ENCODE measurements around the gene USF2. TPM values are rescaled to one million over a fixed set of nuclear protein-coding genes. Genes with fewer than 3 reads are reported as not detected.

The USF2 gene
- 64.6 and 90.3 TPM in 2 replicates for total RNA-seq

DNA sequence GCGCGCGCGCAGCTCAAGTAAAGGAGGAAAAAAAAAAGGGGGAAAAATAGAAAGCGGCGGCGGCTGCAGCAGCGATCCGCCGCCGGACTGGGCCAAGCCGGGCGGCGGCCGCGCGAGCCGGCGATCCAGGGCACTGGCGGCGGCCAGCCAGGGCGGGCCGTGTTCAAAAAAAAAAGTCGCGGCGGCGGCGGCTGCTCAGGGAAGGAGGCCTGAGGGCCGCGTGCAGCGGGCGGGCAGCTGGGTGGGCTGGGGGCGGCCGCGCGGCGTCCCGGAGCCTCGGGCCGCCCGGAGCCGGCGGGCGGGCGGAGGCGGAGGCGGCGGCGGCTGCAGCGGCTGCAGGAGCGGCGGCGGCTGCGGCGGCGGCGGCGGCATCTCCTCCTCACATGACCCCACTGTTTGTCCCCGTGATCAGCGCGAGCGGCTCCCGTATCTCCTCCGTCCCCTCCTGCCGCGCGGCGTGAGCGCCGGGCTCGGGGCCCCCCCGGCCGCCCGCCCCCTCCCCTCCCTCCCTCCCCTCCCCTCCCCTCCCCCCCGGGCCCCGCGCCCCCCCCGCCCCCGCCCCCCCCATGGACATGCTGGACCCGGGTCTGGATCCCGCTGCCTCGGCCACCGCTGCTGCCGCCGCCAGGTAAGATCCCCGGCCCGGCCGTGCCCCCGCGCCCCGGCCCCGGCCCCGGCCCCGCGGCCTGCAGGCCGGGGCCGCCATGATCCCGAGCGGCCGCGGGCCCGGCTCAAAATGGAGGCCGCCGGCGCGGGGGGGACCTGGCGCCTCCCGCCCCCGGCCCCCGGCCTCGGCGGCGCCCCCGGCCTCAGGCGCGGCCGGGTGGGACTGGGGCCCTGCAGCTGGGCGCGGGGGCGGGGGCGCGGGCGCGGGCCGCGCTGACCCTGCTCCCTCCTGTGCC is at the start of gene USF2:
Gene USF2, plus strand, starts transcription at position 427 of the 902 bp plus-strand sequence. Its CDS starts 140 bp downstream, at position 567.

GRCh38 chr19:35228177-35228930 is 40.4 kb upstream of the USF2 start, which contains the start of gene FAM187B:
Gene FAM187B, minus strand, starts transcription at chr19:35228739. Its CDS starts 59 bp downstream, at chr19:35228680.

DNA sequence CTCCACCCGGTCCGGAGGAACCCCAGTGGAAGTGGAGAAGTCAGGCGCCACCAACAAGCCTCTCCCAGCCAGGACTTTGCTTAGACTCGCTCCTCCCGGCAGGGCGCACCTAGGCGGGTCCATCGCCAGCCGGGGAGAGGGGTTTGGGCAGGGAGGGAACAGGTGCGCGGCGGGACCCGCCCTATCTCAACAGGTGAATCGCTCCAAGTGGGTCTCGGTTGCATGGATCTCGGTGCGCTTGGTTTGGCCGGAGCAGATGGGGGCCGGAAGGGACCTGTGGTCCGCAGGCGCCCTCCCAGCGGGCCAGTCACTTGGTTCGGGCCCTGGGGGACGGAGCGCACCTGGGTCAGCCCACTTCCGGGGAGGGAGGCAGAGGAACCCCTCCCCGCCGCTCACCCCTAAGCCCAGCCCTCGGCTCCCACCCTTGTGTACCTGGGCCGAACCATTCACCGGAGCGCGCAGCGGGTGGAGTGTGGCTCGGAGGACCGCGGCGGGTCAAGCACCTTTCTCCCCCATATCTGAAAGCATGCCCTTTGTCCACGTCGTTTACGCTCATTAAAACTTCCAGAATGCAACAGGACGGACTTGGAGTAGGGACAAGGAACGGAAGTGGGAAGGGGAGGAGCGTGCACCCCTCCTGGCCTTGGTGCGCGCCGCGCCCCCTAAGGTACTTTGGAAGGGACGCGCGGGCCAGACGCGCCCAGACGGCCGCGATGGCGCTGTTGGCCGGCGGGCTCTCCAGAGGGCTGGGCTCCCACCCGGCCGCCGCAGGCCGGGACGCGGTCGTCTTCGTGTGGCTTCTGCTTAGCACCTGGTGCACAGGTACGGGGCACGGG is 20.2 kb upstream of the USF2 start, which contains the start of gene LSR:
Gene LSR, plus strand, starts transcription at position 693 of the 836 bp plus-strand sequence. Its CDS starts 21 bp downstream, at position 714.

GRCh38 chr19:35291916-35292315 is 23.2 kb downstream of the USF2 start, which contains the start of gene MAG:
Gene MAG, plus strand, starts transcription at chr19:35292161. Its CDS starts 3,248 bp downstream, at chr19:35295409.

DNA sequence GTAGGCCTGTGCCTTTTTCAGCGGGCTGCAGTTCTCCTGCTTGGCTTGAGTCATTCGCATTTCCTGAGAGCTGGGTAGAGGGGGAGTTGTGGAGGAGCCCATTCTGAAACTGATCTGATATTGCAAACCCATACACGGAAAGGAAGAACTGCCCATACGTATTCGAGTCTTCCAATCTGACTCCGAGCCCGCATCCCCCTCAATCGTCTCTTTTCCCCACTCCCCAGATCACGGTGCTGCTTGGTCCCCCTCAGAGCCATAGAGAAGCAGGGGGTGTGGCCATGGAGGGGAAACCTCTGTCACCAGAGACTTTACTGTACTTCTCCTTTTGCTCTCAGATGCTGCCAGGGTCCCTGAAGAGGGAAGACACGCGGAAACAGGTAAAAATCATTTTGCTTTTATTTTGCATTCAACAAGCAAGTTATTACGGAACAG is 60.1 kb downstream of the USF2 start, which contains the start of gene CD22:
Gene CD22, plus strand, starts transcription at position 337 of the 435 bp plus-strand sequence. CDS start 2,854 bp downstream, outside the sequence.

Other genes starting within 250 kb of the USF2 start
- gene SCN1B, start 238.5 kb upstream of the USF2 start, total RNA-seq, result under 0.01 and 0.64 TPM in 2 replicates
- not detected in 2 replicates for gene HPN, start 227.2 kb upstream of the USF2 start, total RNA-seq
- gene FXYD3, start 153.1 kb upstream of the USF2 start, total RNA-seq, result 245 and 275 TPM in 2 replicates
- not detected in 2 replicates for gene LGI4, start 133.9 kb upstream of the USF2 start, total RNA-seq
- not detected in 2 replicates for gene FXYD1, start 130.1 kb upstream of the USF2 start, total RNA-seq
- not detected in 2 replicates for gene FXYD7, start 125.7 kb upstream of the USF2 start, total RNA-seq
- 13.0 and 18.0 TPM in 2 replicates for gene FXYD5, start 114.2 kb upstream of the USF2 start, total RNA-seq
- not detected in 2 replicates for gene FAM187B, start 40.2 kb upstream of the USF2 start, total RNA-seq
- 25.6 and 121 TPM in 2 replicates for gene LSR, start 20.0 kb upstream of the USF2 start, total RNA-seq
- not detected in 2 replicates for gene HAMP, start 13.6 kb downstream of the USF2 start, total RNA-seq
- gene MAG, start 23.2 kb downstream of the USF2 start, total RNA-seq, result not detected in 2 replicates
- 0.34 TPM in 1 of 2 replicates, not detected in the other for gene CD22, start 60.2 kb downstream of the USF2 start, total RNA-seq
- gene FFAR1, start 78.9 kb downstream of the USF2 start, total RNA-seq, result not detected in 2 replicates
- not detected in 2 replicates for gene FFAR3, start 89.5 kb downstream of the USF2 start, total RNA-seq
- not detected in 2 replicates for gene GPR42, start 102.1 kb downstream of the USF2 start, total RNA-seq
- not detected in 2 replicates for gene FFAR2, start 179.3 kb downstream of the USF2 start, total RNA-seq
- 0.28 and 13.7 TPM in 2 replicates for gene KRTDAP, start 221.5 kb downstream of the USF2 start, total RNA-seq
- gene DMKN, start 244.7 kb downstream of the USF2 start, total RNA-seq, result 78.4 and 142 TPM in 2 replicates

Data from nasal cavity respiratory epithelium epithelial cell of viscerocranial mucosa (primary cell).